Calu3 (cell line): Measurements from ENCODE around the gene STK39. TPM values are rescaled to one million over a fixed set of nuclear protein-coding genes. Genes with fewer than 3 reads are reported as not detected.

Experiments used
- BruUV-seq: library from RNA; stranded (reverse); fragments of 400-500 nt; replicated peaks from 2 replicates; lab custom pipeline; 2021; lab: Mats Ljungman, UMichigan
- CTCF ChIA-PET: fragments of 300-600 bp; sonication (Branson Sonifier 250); formaldehyde crosslinking; loops from one replicate; lab custom pipeline; 2022; ENCODE audit warnings: antibody characterized with exemption; lab: Charles Lee
- DNase-seq: peaks from one replicate; pipeline ENCODE4 v3.0.0; 2022
- H3K27ac Mint-ChIP-seq: one replicate; pipeline ENCODE4 v1.8.0; 2022; ENCODE audit warnings: mixed read lengths; ENCODE audit not compliant: unreplicated experiment
- H3K27me3 Mint-ChIP-seq: one replicate; pipeline ENCODE4 v1.8.0; 2022; ENCODE audit warnings: mixed read lengths; ENCODE audit not compliant: unreplicated experiment
- H3K36me3 Mint-ChIP-seq: one replicate; pipeline ENCODE4 v1.8.0; 2022; ENCODE audit warnings: mild to moderate bottlenecking, moderate library complexity, mixed read lengths; ENCODE audit not compliant: insufficient read depth, unreplicated experiment
- H3K4me1 Mint-ChIP-seq: one replicate; pipeline ENCODE4 v1.8.0; 2022; ENCODE audit warnings: mild to moderate bottlenecking, low read depth, mixed read lengths; ENCODE audit not compliant: unreplicated experiment
- H3K4me3 Mint-ChIP-seq: one replicate; pipeline ENCODE4 v1.8.0; 2022; ENCODE audit warnings: mild to moderate bottlenecking, low read depth, moderate library complexity, mixed read lengths; ENCODE audit not compliant: unreplicated experiment
- H3K9me3 Mint-ChIP-seq: one replicate; pipeline ENCODE4 v1.8.0; 2022; ENCODE audit warnings: low read depth, mixed read lengths; ENCODE audit not compliant: unreplicated experiment
- intact Hi-C: fragments of 100-400 bp; cut with micrococcal nuclease; formaldehyde crosslinking; loops from one replicate; pipeline ENCODE4 v1.10.0; 2022; ENCODE audit not compliant: unreplicated experiment
- total RNA-seq: library from RNA; stranded (reverse); gene quantifications from 2 replicates; pipeline ENCODE4 v1.2.3, GENCODE V29; 2022
- TF ChIP-seq, protein P1 (sequence below): fragments of 200-600 bp; IDR thresholded peaks from one replicate; pipeline ENCODE4 v1.8.0; 2022; ENCODE audit warnings: antibody characterized with exemption; ENCODE audit not compliant: unreplicated experiment

Gene STK39
- total RNA-seq, 1 experiment from 2014 or later: 110 TPM

DNA sequence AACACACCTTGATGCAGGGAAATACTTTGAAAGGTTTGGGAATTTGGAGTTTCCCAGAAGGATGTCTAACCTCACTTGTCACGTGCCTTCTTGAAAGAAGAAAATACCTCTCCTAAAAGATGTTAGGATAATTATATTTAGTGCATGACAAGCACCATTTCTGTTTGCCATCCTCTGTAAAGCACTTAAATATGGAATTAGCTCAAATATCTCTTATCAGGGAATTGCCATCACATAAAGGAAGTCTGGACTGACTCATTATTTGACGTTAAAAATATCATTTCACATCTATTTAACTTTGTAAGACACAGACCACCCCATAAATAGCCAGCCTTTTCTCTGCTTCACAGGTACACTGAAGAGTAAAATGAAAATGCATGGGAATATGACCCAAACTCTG, 140.1 kb downstream of the STK39 start:
- intact Hi-C loops: no loop called here
- peaks cover 3% of the 10 kb centered on the region for H3K4me1 Mint-ChIP-seq
- no peaks in the 10 kb centered on the region for H3K9me3 Mint-ChIP-seq
- H3K27ac Mint-ChIP-seq: no peak overlapping the region
- no peak overlapping the region for H3K4me3 Mint-ChIP-seq
- DNase-seq: no peak
- peaks cover 23% of the 10 kb centered on the region for H3K36me3 Mint-ChIP-seq
- BruUV-seq: no TSS peak
- TF ChIP-seq, protein P1, sequence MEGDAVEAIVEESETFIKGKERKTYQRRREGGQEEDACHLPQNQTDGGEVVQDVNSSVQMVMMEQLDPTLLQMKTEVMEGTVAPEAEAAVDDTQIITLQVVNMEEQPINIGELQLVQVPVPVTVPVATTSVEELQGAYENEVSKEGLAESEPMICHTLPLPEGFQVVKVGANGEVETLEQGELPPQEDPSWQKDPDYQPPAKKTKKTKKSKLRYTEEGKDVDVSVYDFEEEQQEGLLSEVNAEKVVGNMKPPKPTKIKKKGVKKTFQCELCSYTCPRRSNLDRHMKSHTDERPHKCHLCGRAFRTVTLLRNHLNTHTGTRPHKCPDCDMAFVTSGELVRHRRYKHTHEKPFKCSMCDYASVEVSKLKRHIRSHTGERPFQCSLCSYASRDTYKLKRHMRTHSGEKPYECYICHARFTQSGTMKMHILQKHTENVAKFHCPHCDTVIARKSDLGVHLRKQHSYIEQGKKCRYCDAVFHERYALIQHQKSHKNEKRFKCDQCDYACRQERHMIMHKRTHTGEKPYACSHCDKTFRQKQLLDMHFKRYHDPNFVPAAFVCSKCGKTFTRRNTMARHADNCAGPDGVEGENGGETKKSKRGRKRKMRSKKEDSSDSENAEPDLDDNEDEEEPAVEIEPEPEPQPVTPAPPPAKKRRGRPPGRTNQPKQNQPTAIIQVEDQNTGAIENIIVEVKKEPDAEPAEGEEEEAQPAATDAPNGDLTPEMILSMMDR: no peak
- CTCF ChIA-PET: no interaction called here
- H3K27me3 Mint-ChIP-seq: no peaks in the 10 kb centered on the region

DNA sequence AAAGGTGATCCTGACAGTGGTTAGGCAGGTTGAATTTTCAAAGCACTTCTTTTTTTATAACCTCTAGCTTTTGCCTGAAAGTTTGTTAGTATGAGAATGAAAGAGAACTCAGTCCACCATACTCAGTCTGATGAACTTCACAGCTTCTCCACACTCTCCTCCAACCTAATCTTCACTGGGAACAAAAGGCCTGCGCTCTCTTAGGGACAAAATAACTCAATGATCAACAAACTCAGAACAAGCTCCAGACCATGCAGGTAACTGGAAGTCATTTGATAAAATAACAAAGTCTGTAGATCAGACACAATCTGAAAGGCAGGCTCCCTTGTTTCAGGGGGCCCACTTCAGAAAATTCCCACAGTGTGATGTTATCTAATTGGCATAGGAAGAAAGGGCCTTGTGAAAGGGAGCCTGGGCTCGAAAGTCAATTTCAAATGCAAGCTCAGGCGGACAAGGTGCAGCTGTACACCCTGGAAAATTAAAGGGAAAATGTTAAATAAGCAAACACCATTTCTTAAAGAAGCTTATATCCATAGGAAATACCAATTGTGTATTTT, 142.2 kb downstream of the STK39 start:
- no peaks in the 10 kb centered on the region for H3K4me1 Mint-ChIP-seq
- no peak overlapping the region for H3K4me3 Mint-ChIP-seq
- no TSS peak for BruUV-seq
- CTCF ChIA-PET: no interaction called here
- intact Hi-C loops: no loop called here
- DNase-seq: no peak
- no peak overlapping the region for H3K27ac Mint-ChIP-seq
- H3K9me3 Mint-ChIP-seq: no peaks in the 10 kb centered on the region
- H3K36me3 Mint-ChIP-seq: peaks cover 38% of the 10 kb centered on the region
- TF ChIP-seq, protein P1: no peak
- H3K27me3 Mint-ChIP-seq: no peaks in the 10 kb centered on the region

GRCh38 chr2:168097431-168097830, 150.0 kb downstream of the STK39 start:
- DNase-seq: no peak
- CTCF ChIA-PET: no interaction called here
- intact Hi-C loops: no loop called here
- Mint-ChIP-seq H3K36me3 (peaks cover 20% of the 10 kb centered on the region), H3K4me3 (no peak overlapping the region), H3K4me1 (no peaks in the 10 kb centered on the region), H3K27ac (no peak overlapping the region), H3K27me3 (no peaks in the 10 kb centered on the region), H3K9me3 (no peaks in the 10 kb centered on the region)
- TF ChIP-seq, protein P1: no peak
- BruUV-seq: no TSS peak

- TF ChIP-seq, protein P1: no peak
- Mint-ChIP-seq H3K9me3 (no peaks in the 10 kb centered on the region), H3K36me3 (peaks cover 8% of the 10 kb centered on the region), H3K27ac (no peak overlapping the region), H3K4me3 (no peak overlapping the region), H3K4me1 (no peaks in the 10 kb centered on the region), H3K27me3 (no peaks in the 10 kb centered on the region)
- no peak for DNase-seq
- intact Hi-C loops: no loop called here
- CTCF ChIA-PET: no interaction called here
- BruUV-seq: no TSS peak
Measured at GRCh38 chr2:168096158-168096557, 151.2 kb downstream of the STK39 start.
